Activated CD8-positive, alpha-beta memory T cell treated with anti-CD3 and anti-CD28 coated beads, Interleukin-2, amount 10 ng/mL, durations not matched to agents 7 days and 5 days (primary cell): Measurements from ENCODE around the gene TMEM170A. TPM values are rescaled to one million over a fixed set of nuclear protein-coding genes. Genes with fewer than 3 reads are reported as not detected.
"Not testable (repeated sequence)": the region's sequence is repeated elsewhere in the genome, so short reads cannot be mapped to it uniquely, and the experiment has no call there.

Experiments used
- ATAC-seq: fragments of 150-1000 bp; cut with Tn5 transposase; one replicate; pipeline ENCODE4 v1.10.0; 2021; ENCODE audit warnings: moderate library complexity
- CTCF ChIA-PET: fragments of 350-600 bp; sonication (Branson Sonifier 250); formaldehyde crosslinking; loops from one replicate; lab custom pipeline; 2021; ENCODE audit warnings: antibody characterized with exemption; lab: Charles Lee
- DNase-seq: peaks from one replicate; pipeline ENCODE4 v3.0.0-alpha.2; 2020
- H3K27ac Mint-ChIP-seq: one replicate; pipeline ENCODE4 v1.8.0; 2021; ENCODE audit warnings: mild to moderate bottlenecking, mixed read lengths
- H3K27me3 Mint-ChIP-seq: one replicate; pipeline ENCODE4 v1.8.0; 2021; ENCODE audit warnings: mixed read lengths
- H3K36me3 Mint-ChIP-seq: one replicate; pipeline ENCODE4 v1.8.0; 2021; ENCODE audit warnings: mild to moderate bottlenecking, mixed read lengths
- H3K4me1 Mint-ChIP-seq: one replicate; pipeline ENCODE4 v1.8.0; 2021; ENCODE audit warnings: mixed read lengths
- H3K4me3 Mint-ChIP-seq: one replicate; pipeline ENCODE4 v1.8.0; 2021; ENCODE audit warnings: mild to moderate bottlenecking, moderate library complexity, mixed read lengths
- H3K9me3 Mint-ChIP-seq: one replicate; pipeline ENCODE4 v1.8.0; 2022; ENCODE audit warnings: low read depth, mixed read lengths
- total RNA-seq, 2 experiments: library from RNA; stranded (reverse); gene quantifications; one replicate each; pipeline ENCODE4 v1.2.3, GENCODE V29; 2021

TMEM170A gene
- total RNA-seq, 2 experiments from 2014 or later: 31.1 to 33.7 TPM

DNA sequence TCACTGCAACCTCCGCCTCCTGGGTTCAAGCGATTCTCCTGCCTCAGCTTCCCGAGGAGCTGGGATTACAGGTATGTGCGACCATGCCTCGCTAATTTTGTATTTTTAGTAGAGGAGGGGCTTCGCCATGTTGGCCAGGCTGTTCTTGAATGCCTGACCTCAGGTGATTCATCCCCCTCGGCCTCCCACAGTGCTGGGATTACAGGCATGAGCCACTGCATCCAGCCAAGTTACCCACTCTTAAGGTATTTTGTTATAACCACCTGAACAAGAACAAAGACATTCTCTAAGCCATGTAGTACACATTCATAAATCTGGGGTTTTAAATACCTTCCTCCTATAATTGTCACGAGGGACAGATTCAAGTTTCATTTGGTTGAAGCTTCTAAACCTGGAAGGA, 12.3 kb upstream of the TMEM170A start:
- CTCF ChIA-PET: interaction anchor here (0.6 to 2.2 kb wide), 4 partner anchors 12 to 287 kb away, joined by 3 to 7 read pairs (median 4); partner anchors contain the start of gene TMEM170A
- no peaks in the 10 kb centered on the region for H3K27me3 Mint-ChIP-seq
- no peaks in the 10 kb centered on the region for H3K9me3 Mint-ChIP-seq
- H3K27ac Mint-ChIP-seq: no peak overlapping the region
- H3K4me1 Mint-ChIP-seq: no peaks in the 10 kb centered on the region
- no peak for DNase-seq
- no peaks in the 10 kb centered on the region for H3K36me3 Mint-ChIP-seq
- no peak overlapping the region for H3K4me3 Mint-ChIP-seq
- ATAC-seq: no peak

DNA sequence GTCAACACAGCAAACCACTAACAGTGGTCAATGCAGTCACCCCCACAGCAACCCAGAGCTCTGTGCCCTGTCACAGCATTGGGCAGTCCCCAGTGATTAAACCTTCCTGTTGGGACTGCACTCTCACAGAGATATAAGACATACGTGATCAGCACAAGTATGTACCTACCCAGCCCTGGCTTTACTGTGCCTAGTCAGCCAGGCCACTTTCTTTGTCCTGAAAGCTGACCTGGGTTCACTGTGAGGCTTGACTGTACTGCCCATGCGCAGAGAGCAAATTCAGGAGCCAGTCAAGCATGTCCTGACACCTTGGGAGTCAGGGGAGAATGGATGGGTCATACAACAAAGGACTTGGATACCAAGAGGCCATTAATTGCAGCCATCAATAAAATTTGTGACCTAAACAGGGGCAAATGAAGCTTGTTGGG, 10.9 kb upstream of the TMEM170A start:
- Mint-ChIP-seq H3K4me3 (no peak overlapping the region), H3K27me3 (no peaks in the 10 kb centered on the region), H3K36me3 (no peaks in the 10 kb centered on the region), H3K4me1 (no peaks in the 10 kb centered on the region), H3K9me3 (no peaks in the 10 kb centered on the region), H3K27ac (no peak overlapping the region)
- CTCF ChIA-PET: no interaction called here
- DNase-seq: no peak
- no peak for ATAC-seq

DNA sequence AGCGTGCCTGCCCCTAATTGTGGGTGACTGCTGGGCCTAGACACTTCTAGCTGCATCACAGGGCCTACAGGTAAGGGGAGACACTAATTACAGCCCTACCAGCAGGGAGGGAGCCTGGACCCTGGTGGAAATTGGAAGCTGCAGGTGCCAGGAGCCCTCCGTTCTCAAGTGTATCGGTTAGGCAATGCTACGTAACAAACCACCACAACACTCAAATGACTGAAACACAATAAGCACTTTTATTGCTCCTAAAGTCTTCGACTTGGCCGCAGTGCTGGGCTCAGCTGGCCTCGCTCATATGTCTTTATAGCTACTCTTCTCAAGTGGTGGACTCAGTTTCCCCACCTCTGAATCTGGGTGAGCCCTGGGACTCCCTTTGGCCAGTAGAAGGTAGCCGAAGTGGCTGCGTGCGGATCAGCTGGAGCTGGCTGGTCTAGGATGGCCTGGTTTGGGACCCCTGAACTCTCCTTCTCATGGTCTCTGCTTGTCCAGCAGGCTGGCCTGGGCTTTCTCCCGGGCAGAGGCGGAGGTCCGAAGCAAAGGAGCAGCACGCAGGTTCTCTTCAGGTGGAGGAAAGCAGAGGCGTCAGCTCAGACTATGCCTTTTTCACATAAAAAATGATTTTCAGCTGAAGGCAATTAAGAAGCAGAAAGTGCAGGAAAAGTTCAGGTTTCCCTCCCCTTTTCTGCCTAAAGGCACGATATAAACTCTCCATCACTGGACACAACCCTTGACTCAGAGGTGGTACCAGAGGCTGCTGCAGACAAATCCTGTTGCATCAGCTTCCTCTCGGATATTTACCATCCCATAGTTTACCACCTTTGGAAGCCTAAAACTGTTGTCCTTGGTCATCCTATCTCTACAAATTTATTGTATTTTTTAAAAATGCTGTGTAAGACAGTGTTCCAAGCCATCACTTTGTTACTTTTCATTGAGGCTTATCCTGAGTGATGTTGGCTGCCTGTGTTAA, 8.7 kb upstream of the TMEM170A start:
- Mint-ChIP-seq H3K27ac (no peak overlapping the region), H3K4me3 (no peak overlapping the region), H3K27me3 (no peaks in the 10 kb centered on the region), H3K9me3 (no peaks in the 10 kb centered on the region), H3K4me1 (no peaks in the 10 kb centered on the region), H3K36me3 (no peaks in the 10 kb centered on the region)
- CTCF ChIA-PET: interaction anchor here (0.6 to 1.6 kb wide), 4 partner anchors 15 to 291 kb away, joined by 3 to 11 read pairs (median 4); no protein-coding TSS in a partner anchor
- no peak for DNase-seq
- no peak for ATAC-seq

DNA sequence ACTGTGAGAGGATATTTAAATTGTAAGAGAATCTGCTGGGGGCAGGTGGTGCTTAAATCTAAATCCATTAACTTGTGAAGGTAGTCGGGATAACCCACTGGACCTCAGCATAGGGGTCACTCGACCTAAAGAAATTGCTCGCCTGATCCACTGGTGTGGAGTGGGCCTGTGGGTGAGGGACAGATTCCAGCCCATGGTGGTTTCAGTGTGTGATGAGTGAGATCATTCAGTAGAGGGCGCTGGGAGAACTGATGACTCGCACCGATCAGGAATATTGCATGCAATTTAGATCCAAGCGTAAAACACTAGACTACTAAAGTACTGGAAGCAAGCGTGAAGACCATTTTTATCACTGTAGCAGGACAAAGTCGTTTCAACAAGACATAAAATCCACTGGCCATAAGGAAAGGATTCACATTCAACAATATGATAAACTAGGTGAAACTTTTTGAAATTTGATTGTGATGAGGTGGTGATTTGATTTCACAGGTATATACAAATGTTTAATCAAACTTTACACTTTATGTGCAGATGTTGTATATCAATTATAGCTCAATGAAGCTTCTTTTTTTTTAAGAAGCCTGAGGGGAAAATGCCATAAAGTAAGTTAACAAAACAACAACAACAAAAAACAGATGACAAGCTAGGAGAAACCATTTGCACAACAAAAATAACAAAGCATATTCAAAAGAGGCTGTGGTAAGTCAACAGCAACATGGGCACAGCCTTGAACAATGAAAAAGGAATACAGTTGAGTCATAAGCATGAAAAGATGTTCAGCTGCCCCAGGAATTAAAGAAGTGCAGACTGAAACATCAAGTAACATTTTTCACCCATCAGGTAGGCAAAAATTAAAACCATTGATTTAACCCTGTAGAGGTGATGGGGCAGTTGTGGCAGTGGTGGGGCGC, 7.5 kb upstream of the TMEM170A start:
- H3K4me3 Mint-ChIP-seq: no peak overlapping the region
- no peaks in the 10 kb centered on the region for H3K27me3 Mint-ChIP-seq
- H3K27ac Mint-ChIP-seq: no peak overlapping the region
- no peaks in the 10 kb centered on the region for H3K9me3 Mint-ChIP-seq
- CTCF ChIA-PET: interaction anchor here (0.6 to 3.8 kb wide), 16 partner anchors 9 to 309 kb away, joined by 3 to 13 read pairs (median 4); partner anchors contain the start of gene TMEM231
- no peaks in the 10 kb centered on the region for H3K36me3 Mint-ChIP-seq
- no peaks in the 10 kb centered on the region for H3K4me1 Mint-ChIP-seq
- peak; percentile 78 for ATAC-seq
- peak; percentile 48 for DNase-seq

DNA sequence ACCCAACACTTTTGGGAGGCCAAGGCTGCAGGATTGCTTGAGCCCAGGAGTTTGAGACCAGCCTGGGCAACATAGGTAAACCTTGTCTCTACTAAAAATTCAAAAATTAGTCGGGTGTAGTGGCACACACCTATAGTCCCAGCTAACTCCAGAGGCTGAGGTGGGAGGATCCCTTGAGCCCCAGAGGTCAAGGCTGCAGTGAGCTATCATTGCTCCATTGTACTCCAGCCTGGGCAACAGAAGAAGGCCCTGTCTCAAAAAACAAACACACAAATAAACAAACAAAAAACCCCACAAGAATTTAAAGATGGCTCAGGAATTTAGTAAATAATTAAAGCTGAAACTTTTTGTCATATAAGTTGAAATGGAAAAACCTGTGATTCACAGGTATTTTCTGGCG, 2.3 kb upstream of the TMEM170A start:
- Mint-ChIP-seq H3K27ac (no peak overlapping the region), H3K9me3 (no peaks in the 10 kb centered on the region), H3K4me3 (no peak overlapping the region), H3K4me1 (peaks cover 26% of the 10 kb centered on the region), H3K36me3 (peaks cover 7% of the 10 kb centered on the region), H3K27me3 (no peaks in the 10 kb centered on the region)
- DNase-seq: no peak
- ATAC-seq: no peak
- CTCF ChIA-PET: interaction anchor here (0.7 to 3.5 kb wide), 3 partner anchors 33 to 56 kb away, joined by 3 to 45 read pairs (median 24); partner anchors contain the start of gene CFDP1

DNA sequence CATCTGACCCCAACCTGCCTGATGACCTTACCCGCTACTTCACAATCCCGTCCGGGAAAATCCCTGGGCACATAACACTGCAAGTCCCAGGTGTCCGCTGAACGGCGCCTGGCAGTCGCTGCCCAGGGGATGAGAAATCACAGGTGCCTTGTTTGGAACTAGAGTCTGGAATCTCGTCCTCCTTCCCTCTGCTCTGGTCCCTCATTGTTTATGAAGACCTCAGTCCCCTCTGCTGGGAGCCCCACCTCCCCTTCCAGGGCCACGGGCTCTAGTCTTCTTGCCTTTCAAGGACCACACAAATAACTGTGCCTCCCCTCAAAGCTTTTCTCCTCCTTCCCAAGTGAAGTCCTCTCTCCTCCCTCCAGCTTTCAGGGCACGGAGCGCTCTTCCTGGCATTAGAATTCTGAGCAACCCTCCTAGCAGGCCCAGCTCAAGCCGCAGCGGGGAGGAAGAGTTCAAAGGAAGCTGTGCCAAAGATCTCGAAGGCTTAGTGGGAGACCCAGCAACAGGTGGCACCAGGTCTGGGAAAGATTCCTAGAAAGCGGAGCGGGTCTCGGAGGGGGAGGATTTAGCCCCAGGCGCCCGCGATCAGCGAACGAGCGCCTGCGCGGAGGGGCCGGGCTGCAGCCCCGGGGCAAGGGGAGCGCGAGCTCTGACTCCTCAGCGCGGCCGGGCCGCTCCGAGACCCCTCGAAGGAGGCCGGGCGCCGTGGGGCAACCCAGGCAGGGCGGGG, 934 bp downstream of the TMEM170A start:
- not testable (repeated sequence) for H3K9me3 Mint-ChIP-seq, ATAC-seq, DNase-seq, H3K27me3 Mint-ChIP-seq
- peaks cover 46% of the 10 kb centered on the region for H3K4me1 Mint-ChIP-seq
- peak overlapping the region; percentile 86 for H3K27ac Mint-ChIP-seq
- CTCF ChIA-PET: interaction anchor here (0.6 to 3.5 kb wide), 16 partner anchors 10 to 301 kb away, joined by 3 to 45 read pairs (median 4); partner anchors contain the start of genes ADAT1, CFDP1, CHST6 and GABARAPL2
- H3K36me3 Mint-ChIP-seq: peaks cover 18% of the 10 kb centered on the region
- H3K4me3 Mint-ChIP-seq: peak overlapping the region; percentile 90

DNA sequence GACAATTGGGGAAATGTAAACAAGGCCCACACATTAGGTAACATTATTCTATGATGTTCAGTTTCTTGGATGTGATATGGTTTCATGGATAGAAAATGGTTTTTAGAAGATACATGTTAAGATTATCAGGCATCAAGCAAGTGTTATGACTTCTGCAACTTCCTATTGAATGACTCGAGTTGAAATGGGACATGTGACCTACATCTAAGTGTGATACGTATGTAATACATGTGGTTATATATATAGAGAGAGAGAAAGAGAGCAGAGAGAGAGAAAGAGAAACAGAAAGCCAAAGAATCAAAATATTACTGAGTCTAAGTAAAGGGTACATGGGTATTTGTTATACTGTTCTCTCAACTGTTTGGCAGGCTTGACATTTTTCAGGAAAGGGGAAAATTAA, 1.7 kb downstream of the TMEM170A start:
- ATAC-seq (peak; percentile 5), DNase-seq (no peak)
- peaks cover 18% of the 10 kb centered on the region for H3K36me3 Mint-ChIP-seq
- CTCF ChIA-PET: no interaction called here
- H3K4me1 Mint-ChIP-seq: peaks cover 46% of the 10 kb centered on the region
- H3K27ac Mint-ChIP-seq: peak overlapping the region; percentile 86
- H3K4me3 Mint-ChIP-seq: peak overlapping the region; percentile 90
- H3K27me3 Mint-ChIP-seq: no peaks in the 10 kb centered on the region
- no peaks in the 10 kb centered on the region for H3K9me3 Mint-ChIP-seq

DNA sequence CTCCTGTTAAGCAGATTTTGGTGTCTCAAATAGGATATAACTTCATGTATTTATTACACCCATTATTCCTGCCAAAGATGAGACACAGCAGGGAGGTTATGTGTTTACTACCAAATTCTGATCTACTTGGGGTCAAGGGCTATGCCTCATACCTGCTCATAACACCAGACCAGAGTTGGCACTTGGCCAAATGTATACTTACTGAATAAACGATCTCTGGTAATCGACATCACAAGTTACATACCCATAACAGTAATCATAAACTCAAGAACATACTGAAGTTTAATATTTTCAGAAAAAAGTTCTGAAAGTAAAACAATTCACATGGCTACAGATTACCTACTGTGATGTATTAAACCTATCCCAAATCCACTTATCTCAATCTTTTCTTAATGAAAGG, 2.9 kb downstream of the TMEM170A start:
- no peaks in the 10 kb centered on the region for H3K9me3 Mint-ChIP-seq
- H3K4me3 Mint-ChIP-seq: no peak overlapping the region
- no peak overlapping the region for H3K27ac Mint-ChIP-seq
- CTCF ChIA-PET: no interaction called here
- H3K36me3 Mint-ChIP-seq: peaks cover 18% of the 10 kb centered on the region
- no peak for DNase-seq
- ATAC-seq: no peak
- H3K27me3 Mint-ChIP-seq: no peaks in the 10 kb centered on the region
- H3K4me1 Mint-ChIP-seq: peaks cover 46% of the 10 kb centered on the region

DNA sequence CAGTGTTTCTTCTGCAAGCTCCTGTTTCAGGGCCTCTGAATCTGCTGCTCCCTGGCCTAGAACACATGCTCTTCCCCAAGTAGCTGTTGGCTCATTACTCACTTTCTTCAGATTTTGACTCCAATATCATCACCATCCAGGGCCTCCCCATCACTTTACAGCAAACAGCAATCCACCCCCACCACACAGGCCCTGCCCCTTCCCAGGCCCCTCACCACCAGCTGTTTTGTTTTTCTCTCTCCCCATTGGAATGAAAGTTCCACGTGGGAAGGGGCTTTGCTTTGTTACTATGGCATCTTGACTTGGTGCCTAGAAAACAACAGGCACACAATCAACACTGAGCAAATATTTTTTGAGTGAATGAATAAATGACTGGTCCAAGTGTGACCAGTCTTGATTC, 4.0 kb downstream of the TMEM170A start:
- H3K27me3 Mint-ChIP-seq: no peaks in the 10 kb centered on the region
- CTCF ChIA-PET: no interaction called here

DNA sequence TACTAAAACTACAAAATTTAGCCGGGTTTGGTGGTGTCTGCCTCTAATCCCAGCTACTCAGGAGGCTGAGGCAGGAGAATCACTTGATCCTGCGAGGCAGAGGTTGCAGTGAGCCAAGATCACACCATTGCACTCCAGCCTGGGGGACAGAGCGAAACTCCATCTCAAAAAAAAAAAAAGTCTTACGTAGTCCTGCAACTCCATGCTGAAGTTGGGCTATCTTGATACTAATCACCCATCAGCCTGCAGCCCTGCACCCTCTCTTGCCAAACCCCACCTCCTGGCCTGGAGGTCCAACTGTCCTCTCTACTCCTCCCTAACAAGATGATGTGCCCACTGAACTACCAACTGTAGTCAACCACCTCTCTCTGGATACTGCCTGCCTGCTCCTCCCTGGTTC, 4.8 kb downstream of the TMEM170A start:
- H3K27me3 Mint-ChIP-seq: no peaks in the 10 kb centered on the region
- ATAC-seq (no peak), DNase-seq (no peak)
- no peaks in the 10 kb centered on the region for H3K9me3 Mint-ChIP-seq
- CTCF ChIA-PET: no interaction called here
- H3K27ac Mint-ChIP-seq: no peak overlapping the region
- H3K36me3 Mint-ChIP-seq: peaks cover 18% of the 10 kb centered on the region
- peaks cover 39% of the 10 kb centered on the region for H3K4me1 Mint-ChIP-seq
- H3K4me3 Mint-ChIP-seq: no peak overlapping the region

More for the DNA sequence above, 4.0 kb downstream of the TMEM170A start:
- no peak overlapping the region for H3K4me3 Mint-ChIP-seq
- no peaks in the 10 kb centered on the region for H3K9me3 Mint-ChIP-seq
- peaks cover 44% of the 10 kb centered on the region for H3K4me1 Mint-ChIP-seq
- peak overlapping the region; percentile 6 for H3K27ac Mint-ChIP-seq
- no peak for DNase-seq
- no peak for ATAC-seq
- H3K36me3 Mint-ChIP-seq: peaks cover 18% of the 10 kb centered on the region

DNA sequence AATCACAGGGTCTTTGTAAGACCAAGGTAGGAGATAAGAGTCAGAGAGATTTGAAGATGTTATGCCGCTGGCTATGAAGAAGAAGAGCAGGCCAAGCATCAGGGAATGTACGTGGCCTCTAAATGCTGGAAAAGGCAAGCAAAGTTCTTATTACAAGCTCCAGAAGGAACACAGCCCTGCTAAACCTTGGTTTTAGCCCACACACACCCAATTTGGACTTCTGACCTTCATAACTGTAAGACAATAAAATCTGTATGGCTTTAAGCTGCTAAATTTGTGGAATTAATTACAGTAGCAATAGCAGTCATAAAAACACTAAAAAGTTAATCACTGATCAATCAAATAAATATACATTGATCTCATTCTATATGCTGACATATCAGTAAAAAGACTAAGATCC, 6.0 kb downstream of the TMEM170A start:
- Mint-ChIP-seq H3K27ac (no peak overlapping the region), H3K36me3 (peaks cover 18% of the 10 kb centered on the region), H3K27me3 (no peaks in the 10 kb centered on the region), H3K4me3 (no peak overlapping the region), H3K9me3 (no peaks in the 10 kb centered on the region), H3K4me1 (peaks cover 35% of the 10 kb centered on the region)
- CTCF ChIA-PET: interaction anchor here (1.2 to 1.3 kb wide), 2 partner anchors 25 to 58 kb away, joined by 3 to 4 read pairs; partner anchors contain the start of gene CFDP1
- no peak for DNase-seq
- ATAC-seq: no peak

DNA sequence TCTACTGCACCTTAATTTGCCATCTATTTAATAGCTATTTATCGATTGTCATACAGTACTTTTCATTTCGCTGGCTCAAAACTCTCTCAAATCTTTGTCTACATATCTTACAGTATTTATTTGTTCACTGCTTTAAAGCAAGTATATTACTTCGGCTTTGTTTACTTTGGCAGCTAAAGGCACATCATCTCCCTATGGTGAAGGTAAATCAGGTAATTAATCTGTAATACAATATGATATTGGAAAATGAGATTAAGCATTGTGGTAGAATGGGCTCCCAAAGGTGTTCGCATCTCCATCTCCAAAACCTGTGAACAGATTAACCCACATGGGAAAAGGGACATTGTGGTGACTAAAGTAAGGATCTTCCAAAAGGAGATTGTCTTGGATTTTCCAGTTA, 6.5 kb downstream of the TMEM170A start:
- ATAC-seq (no peak), DNase-seq (no peak)
- Mint-ChIP-seq H3K27me3 (no peaks in the 10 kb centered on the region), H3K4me3 (no peak overlapping the region), H3K9me3 (no peaks in the 10 kb centered on the region), H3K4me1 (peaks cover 34% of the 10 kb centered on the region), H3K27ac (no peak overlapping the region), H3K36me3 (peaks cover 17% of the 10 kb centered on the region)
- CTCF ChIA-PET: interaction anchor here (1.2 to 1.3 kb wide), 2 partner anchors 25 to 59 kb away, joined by 3 to 4 read pairs; partner anchors contain the start of gene CFDP1
